Measurements from ENCODE around the gene SLFN12L.

DNA sequence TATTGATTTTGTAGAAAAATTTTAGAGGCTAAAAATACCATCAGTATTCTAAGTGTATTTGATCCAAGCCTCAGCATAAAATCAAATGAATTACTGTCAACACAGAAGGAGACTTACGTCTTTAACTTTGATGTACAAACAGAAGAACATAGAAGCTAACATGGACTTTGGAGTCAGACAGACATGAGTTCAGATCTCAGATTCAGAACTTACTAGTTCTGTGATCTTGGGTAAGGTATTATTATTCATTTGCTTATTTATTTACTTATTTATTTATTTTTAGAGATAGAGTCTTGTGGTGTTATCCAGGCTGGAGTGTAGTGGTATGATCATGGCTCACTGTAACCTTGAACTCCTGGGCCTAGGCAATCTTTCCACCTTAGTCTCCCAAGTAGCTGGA, 4.0 kb upstream of the SLFN12L start:
- TF ChIP-seq POLR2A (IDR thresholded peaks at IDR 0.05): no peak
- TF ChIP-seq, protein P1, sequence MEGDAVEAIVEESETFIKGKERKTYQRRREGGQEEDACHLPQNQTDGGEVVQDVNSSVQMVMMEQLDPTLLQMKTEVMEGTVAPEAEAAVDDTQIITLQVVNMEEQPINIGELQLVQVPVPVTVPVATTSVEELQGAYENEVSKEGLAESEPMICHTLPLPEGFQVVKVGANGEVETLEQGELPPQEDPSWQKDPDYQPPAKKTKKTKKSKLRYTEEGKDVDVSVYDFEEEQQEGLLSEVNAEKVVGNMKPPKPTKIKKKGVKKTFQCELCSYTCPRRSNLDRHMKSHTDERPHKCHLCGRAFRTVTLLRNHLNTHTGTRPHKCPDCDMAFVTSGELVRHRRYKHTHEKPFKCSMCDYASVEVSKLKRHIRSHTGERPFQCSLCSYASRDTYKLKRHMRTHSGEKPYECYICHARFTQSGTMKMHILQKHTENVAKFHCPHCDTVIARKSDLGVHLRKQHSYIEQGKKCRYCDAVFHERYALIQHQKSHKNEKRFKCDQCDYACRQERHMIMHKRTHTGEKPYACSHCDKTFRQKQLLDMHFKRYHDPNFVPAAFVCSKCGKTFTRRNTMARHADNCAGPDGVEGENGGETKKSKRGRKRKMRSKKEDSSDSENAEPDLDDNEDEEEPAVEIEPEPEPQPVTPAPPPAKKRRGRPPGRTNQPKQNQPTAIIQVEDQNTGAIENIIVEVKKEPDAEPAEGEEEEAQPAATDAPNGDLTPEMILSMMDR (IDR thresholded peaks at IDR 0.05): no peak
